ENCODE measurements around the gene UBE2E1. TPM values are rescaled to one million over a fixed set of nuclear protein-coding genes. Genes with fewer than 3 reads are reported as not detected.

Gene UBE2E1
- total RNA-seq, 6 experiments from 2014 or later, result 75.6 to 93.8 (median 84.2) TPM

DNA sequence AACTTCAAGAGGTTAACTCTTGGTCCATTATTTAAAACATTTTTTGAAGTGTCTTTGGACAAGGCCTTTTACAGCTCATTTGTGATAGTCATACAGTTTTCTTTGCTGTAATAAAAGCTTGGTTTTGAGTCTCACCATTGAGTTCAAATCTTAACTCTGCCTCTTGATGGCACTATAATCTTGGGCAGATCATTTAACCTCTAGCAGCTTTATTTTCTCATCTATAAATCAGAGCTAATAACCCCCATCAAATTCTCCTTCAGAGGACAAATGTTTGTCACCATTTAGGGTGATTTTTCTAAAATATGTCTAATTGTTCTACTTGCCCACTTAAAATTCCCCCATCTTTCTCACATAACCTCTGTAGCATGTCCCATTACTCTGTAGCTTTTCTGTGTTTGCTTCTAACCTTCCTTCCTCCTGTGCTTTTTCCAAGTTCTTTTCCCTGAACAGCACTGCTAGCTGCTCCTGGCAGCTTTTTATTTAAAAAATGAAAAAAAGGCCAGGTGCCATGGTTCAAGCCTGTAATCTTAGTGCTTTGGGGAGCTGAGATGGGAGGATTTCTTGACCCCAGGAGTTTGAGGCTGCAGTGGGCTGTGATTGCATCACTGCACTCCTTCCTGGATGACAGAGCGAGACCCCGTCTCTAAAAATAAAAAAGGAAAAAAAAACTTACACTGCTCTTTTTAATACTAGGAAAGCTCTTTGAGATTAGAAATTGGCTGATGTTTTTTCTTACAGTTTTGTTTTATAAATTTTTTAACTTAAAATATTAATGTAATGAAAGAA lies 28.5 kb downstream of the UBE2E1 start:
- peak; percentile 21 for DNase-seq
- no peak overlapping the region for H3K4me3 Mint-ChIP-seq
- no peaks in the 10 kb centered on the region for H3K9me3 Mint-ChIP-seq
- H3K4me1 Mint-ChIP-seq (ENCODE audit: low read depth), result peaks cover 30% of the 10 kb centered on the region
- H3K27me3 Mint-ChIP-seq (ENCODE audit: insufficient read depth), result no peaks in the 10 kb centered on the region
- TF ChIP-seq, protein P1, sequence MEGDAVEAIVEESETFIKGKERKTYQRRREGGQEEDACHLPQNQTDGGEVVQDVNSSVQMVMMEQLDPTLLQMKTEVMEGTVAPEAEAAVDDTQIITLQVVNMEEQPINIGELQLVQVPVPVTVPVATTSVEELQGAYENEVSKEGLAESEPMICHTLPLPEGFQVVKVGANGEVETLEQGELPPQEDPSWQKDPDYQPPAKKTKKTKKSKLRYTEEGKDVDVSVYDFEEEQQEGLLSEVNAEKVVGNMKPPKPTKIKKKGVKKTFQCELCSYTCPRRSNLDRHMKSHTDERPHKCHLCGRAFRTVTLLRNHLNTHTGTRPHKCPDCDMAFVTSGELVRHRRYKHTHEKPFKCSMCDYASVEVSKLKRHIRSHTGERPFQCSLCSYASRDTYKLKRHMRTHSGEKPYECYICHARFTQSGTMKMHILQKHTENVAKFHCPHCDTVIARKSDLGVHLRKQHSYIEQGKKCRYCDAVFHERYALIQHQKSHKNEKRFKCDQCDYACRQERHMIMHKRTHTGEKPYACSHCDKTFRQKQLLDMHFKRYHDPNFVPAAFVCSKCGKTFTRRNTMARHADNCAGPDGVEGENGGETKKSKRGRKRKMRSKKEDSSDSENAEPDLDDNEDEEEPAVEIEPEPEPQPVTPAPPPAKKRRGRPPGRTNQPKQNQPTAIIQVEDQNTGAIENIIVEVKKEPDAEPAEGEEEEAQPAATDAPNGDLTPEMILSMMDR (IDR thresholded peaks at IDR 0.05), result peak; percentile 63
- no peak overlapping the region for H3K27ac Mint-ChIP-seq
- no peaks in the 10 kb centered on the region for H3K36me3 Mint-ChIP-seq (ENCODE audit: low read depth)

GRCh38 chr3:23835087-23835486 lies 29.3 kb downstream of the UBE2E1 start:
- Mint-ChIP-seq H3K36me3 (ENCODE audit: low read depth) (no peaks in the 10 kb centered on the region), H3K4me1 (ENCODE audit: low read depth) (peaks cover 22% of the 10 kb centered on the region), H3K27me3 (ENCODE audit: insufficient read depth) (no peaks in the 10 kb centered on the region), H3K9me3 (no peaks in the 10 kb centered on the region), H3K27ac (no peak overlapping the region), H3K4me3 (no peak overlapping the region)
- no peak for DNase-seq
- TF ChIP-seq, protein P1 (IDR thresholded peaks at IDR 0.05), result no peak

GRCh38 chr3:23835802-23836201 lies 30.0 kb downstream of the UBE2E1 start:
- Mint-ChIP-seq H3K36me3 (ENCODE audit: low read depth) (no peaks in the 10 kb centered on the region), H3K4me1 (ENCODE audit: low read depth) (peaks cover 22% of the 10 kb centered on the region), H3K9me3 (no peaks in the 10 kb centered on the region), H3K27me3 (ENCODE audit: insufficient read depth) (no peaks in the 10 kb centered on the region), H3K27ac (no peak overlapping the region), H3K4me3 (no peak overlapping the region)
- no peak for DNase-seq
- TF ChIP-seq, protein P1 (IDR thresholded peaks at IDR 0.05), result no peak

GRCh38 chr3:23836536-23837230 lies 30.9 kb downstream of the UBE2E1 start:
- no peaks in the 10 kb centered on the region for H3K9me3 Mint-ChIP-seq
- DNase-seq, result no peak
- no peaks in the 10 kb centered on the region for H3K36me3 Mint-ChIP-seq (ENCODE audit: low read depth)
- H3K27me3 Mint-ChIP-seq (ENCODE audit: insufficient read depth), result no peaks in the 10 kb centered on the region
- peaks cover 25% of the 10 kb centered on the region for H3K4me1 Mint-ChIP-seq (ENCODE audit: low read depth)
- TF ChIP-seq, protein P1 (IDR thresholded peaks at IDR 0.05), result no peak
- H3K4me3 Mint-ChIP-seq, result no peak overlapping the region
- no peak overlapping the region for H3K27ac Mint-ChIP-seq

DNA sequence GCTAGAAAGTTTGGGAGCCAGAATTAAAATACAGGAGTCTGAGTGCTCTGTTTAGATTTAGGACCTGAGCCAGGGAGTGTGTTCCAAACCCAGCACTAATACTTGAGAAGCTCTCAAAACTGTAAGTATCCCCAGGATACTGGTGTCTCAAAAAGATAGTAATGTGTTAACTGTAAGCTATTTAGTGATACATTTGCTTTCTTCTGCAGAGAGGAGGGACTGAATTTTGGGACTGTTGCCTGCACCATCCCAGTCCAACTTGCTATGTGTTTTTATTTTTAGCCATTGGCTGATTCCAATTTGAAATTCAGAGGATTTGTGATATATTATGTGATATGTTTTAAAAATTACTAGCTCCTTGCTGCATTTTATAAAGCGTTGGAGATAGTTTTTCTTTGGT lies 31.5 kb downstream of the UBE2E1 start:
- Mint-ChIP-seq H3K27ac (no peak overlapping the region), H3K36me3 (ENCODE audit: low read depth) (no peaks in the 10 kb centered on the region), H3K9me3 (no peaks in the 10 kb centered on the region), H3K27me3 (ENCODE audit: insufficient read depth) (no peaks in the 10 kb centered on the region; the same call in 1 of the 2 replicates), H3K4me3 (no peak overlapping the region), H3K4me1 (ENCODE audit: low read depth) (peaks cover 24% of the 10 kb centered on the region)
- DNase-seq, result no peak
- TF ChIP-seq, protein P1 (IDR thresholded peaks at IDR 0.05), result no peak
